Measurements from ENCODE around the gene TRIM15. TPM values are rescaled to one million over a fixed set of nuclear protein-coding genes. Genes with fewer than 3 reads are reported as not detected.

TRIM15 gene
- total and polyA plus RNA-seq, 2 of the 4 experiments (the other 2 are of a cell fraction) = not detected

DNA sequence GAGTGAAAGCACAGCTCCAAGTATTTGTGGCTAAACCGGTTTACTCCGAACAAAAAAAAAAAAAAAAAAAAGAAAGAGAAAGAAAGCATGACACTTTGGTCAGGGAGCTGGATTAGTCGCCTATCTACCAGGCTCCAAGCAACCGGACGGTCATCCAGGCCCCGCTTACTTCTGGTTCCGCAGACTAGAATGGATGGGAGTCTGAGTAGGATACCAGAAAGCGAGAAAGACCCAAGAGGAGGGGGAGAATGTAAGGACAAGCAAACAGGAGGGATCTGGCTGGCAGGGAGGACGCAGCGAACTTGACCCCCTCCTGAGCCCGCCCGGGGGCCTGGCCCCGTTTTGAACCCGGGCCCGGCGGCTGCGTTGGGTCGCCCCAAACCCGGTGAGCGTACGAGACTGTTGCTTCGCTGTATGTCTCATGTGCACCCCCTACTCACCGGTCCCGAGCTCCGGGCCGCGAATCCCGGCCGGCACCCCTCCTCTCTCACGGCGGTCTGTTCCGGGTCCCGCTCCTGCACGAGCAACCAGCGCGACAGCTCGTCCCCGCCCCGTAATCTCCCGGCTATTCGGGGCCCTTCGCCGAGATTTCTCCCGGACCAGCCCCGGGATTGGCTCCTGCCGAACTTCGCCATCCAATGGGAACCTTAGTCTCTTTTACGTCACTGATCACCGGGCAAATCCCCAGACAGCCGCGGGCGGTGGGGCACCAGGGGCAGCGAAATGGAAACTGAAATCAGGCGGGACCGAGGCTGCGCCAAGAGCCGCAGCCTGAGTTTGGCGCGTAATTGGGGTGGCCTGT lies 49.7 kb downstream of the TRIM15 start, which contains the start of gene TRIM26 (continued):
- TF ChIP-seq, protein P1, sequence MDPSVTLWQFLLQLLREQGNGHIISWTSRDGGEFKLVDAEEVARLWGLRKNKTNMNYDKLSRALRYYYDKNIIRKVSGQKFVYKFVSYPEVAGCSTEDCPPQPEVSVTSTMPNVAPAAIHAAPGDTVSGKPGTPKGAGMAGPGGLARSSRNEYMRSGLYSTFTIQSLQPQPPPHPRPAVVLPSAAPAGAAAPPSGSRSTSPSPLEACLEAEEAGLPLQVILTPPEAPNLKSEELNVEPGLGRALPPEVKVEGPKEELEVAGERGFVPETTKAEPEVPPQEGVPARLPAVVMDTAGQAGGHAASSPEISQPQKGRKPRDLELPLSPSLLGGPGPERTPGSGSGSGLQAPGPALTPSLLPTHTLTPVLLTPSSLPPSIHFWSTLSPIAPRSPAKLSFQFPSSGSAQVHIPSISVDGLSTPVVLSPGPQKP (IDR thresholded peaks at IDR 0.05; ENCODE audit: borderline replicate concordance, low read depth, low read length) = no peak
- no peak for TF ChIP-seq NFE2L2 (IDR thresholded peaks at IDR 0.05; ENCODE audit: low read depth, low read length)
- TF ChIP-seq CHD1 (IDR thresholded peaks at IDR 0.05; ENCODE audit: low read depth, low read length) = no peak

DNA sequence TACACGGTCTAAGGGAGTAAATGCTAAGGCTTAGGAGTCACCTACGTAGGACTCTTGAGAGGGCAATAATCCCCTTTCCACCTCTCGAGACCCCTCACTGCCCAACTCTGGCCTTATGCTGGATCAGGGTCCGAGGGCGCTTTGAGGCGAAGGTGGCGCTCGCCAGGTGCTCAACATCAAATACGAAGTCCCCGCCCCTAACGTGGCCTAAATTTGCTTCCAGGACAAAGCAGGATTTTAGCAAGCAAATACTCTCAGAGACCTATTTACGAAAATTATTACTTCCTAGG lies 50.3 kb downstream of the TRIM15 start:
- Histone ChIP-seq H4K20me1 (ENCODE audit: insufficient read depth, low read length) (peaks cover 15% of the 10 kb centered on the region; the same call in 1 of the 2 replicates), H3K23ac (ENCODE audit: low read depth, low read length) (peak overlapping the region; percentile 72; the same call in 1 of the 2 replicates), H2AK9ac (replicated peaks; ENCODE audit: low read depth, low read length, poor library complexity) (peak overlapping the region; percentile 76), H3K27ac (ENCODE audit: insufficient read depth, low read length) (peak overlapping the region; percentile 80), H3K56ac (ENCODE audit: extremely low read depth, insufficient read depth, low read length) (peak overlapping the region; percentile 92), H3K36me3 (ENCODE audit: control insufficient read depth, insufficient read depth, low read length) (no peaks in the 10 kb centered on the region), H3K27me3 (ENCODE audit: control insufficient read depth, insufficient read depth, low read length) (no peaks in the 10 kb centered on the region), H2BK5ac (ENCODE audit: low read depth, low read length, poor library complexity, severe bottlenecking) (peak overlapping the region; percentile 37), H3K4me1 (ENCODE audit: control insufficient read depth, insufficient read depth, low read length) (peaks cover 2% of the 10 kb centered on the region; the same call in 1 of the 2 replicates), H3K9me1 (ENCODE audit: insufficient read depth, low read length) (peaks cover 9% of the 10 kb centered on the region), H3K4ac (ENCODE audit: low read depth, low read length) (peak overlapping the region; percentile 71), H2BK15ac (ENCODE audit: low read depth, low read length) (peak overlapping the region; percentile 68; the same call in 1 of the 3 replicates), H3K14ac (replicated peaks; ENCODE audit: low read depth, low read length) (peak overlapping the region; percentile 71), H2BK120ac (ENCODE audit: low read depth, low read length) (peak overlapping the region; percentile 56), H4K5ac (ENCODE audit: low read depth, low read length) (peak overlapping the region; percentile 47), H3K4me3 (ENCODE audit: insufficient read depth, low read depth, low read length) (peak overlapping the region; percentile 93), H3K79me1 (ENCODE audit: low read depth in 1 of 2, low read length in 2 of 2) (peaks cover 28 to 41% of the 10 kb centered on the region in 2 experiments), H3K4me2 (ENCODE audit: low read depth, low read length) (peak overlapping the region; percentile 61), H2BK20ac (ENCODE audit: low read depth, low read length) (no peak overlapping the region), H4K8ac (ENCODE audit: low read depth in 2 of 2, low read length in 2 of 2) (peak overlapping the region; percentile 95 to 99), H4K91ac (ENCODE audit: insufficient read depth, low read depth, low read length) (peak overlapping the region; percentile 88), H2AK5ac (ENCODE audit: low read depth, low read length) (peak overlapping the region; percentile 56; the same call in 1 of the 2 replicates), H3K18ac (ENCODE audit: low read depth, low read length) (peak overlapping the region; percentile 2), H2AFZ (replicated peaks; ENCODE audit: low read length, poor library complexity) (peak overlapping the region; percentile 99), H3K9ac (ENCODE audit: low read depth, low read length) (peak overlapping the region; percentile 78), H3K9me3 (ENCODE audit: control insufficient read depth, insufficient read depth, low read length) (no peaks in the 10 kb centered on the region)
- ATAC-seq (ENCODE audit: low read depth) (no peak), DNase-seq (no peak)
- ChIA-PET POLR2A (ENCODE audit: unreplicated experiment) (no interaction called here), CTCF (interaction anchor here (1.1 kb wide), 1 partner anchor 25 kb away, joined by 3 read pairs; no protein-coding TSS in a partner anchor)
- intact Hi-C loops (cut with micrococcal nuclease) (no loop called here), in situ Hi-C loops (cut with MboI; ENCODE audit: low sequenced_read_pairs) (no loop called here), dilution Hi-C loops (cut with HindIII; ENCODE audit: low sequenced_read_pairs, unreplicated experiment) (no loop called here)
- 0% methylated on average over 1 of the region's 12 CpGs; no CpG with 5 or more reads in 1 of the 2 experiments for WGBS, 2 experiments (ENCODE audit: extremely low coverage in 2 of 2, insufficient read length in 1 of 2)
- no TSS peak for BruUV-seq (replicated peaks)
- TF ChIP-seq CHD1 (IDR thresholded peaks at IDR 0.05; ENCODE audit: low read depth, low read length) (no peak), CEBPB (IDR thresholded peaks at IDR 0.05; ENCODE audit: low read depth, low read length) (no peak), MAFK (IDR thresholded peaks at IDR 0.05; ENCODE audit: low read depth, low read length) (no peak), BHLHE40 (IDR thresholded peaks at IDR 0.05; ENCODE audit: low read depth, low read length) (no peak), MXI1 (IDR thresholded peaks at IDR 0.05; ENCODE audit: borderline replicate concordance, low read depth, low read length) (no peak), RAD21 (IDR thresholded peaks at IDR 0.05; ENCODE audit: low read length) (no peak), RCOR1 (IDR thresholded peaks at IDR 0.05; ENCODE audit: insufficient replicate concordance, low read length) (no peak), POLR2A (IDR thresholded peaks at IDR 0.05; ENCODE audit: low read depth, low read length) (no peak), MAZ (IDR thresholded peaks at IDR 0.05; ENCODE audit: borderline replicate concordance, low read depth, low read length) (no peak), SMC3 (IDR thresholded peaks at IDR 0.05; ENCODE audit: low read depth, low read length) (no peak), RFX5 (IDR thresholded peaks at IDR 0.05; ENCODE audit: low read depth, low read length) (no peak)
- TF ChIP-seq, protein P2, sequence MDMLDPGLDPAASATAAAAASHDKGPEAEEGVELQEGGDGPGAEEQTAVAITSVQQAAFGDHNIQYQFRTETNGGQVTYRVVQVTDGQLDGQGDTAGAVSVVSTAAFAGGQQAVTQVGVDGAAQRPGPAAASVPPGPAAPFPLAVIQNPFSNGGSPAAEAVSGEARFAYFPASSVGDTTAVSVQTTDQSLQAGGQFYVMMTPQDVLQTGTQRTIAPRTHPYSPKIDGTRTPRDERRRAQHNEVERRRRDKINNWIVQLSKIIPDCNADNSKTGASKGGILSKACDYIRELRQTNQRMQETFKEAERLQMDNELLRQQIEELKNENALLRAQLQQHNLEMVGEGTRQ (IDR thresholded peaks at IDR 0.05; ENCODE audit: low read depth, low read length) = no peak
